Esophagus squamous epithelium (tissue), 4 donors: ENCODE results near the gene RSAD1.

Experiments used
- CTCF ChIP-seq, 6 experiments: fragments of 450-650 bp in 4 of 6; fragments of 200-600 bp in 2 of 6; sonication (generic) in 2 of 6; IDR thresholded peaks; one replicate each; pipeline ENCODE4 v1.5.1; 2016 to 2019; ENCODE audit warnings: antibody characterized with exemption in 6 of 6, mild to moderate bottlenecking in 4 of 6, moderate library complexity in 4 of 6
- POLR2A ChIP-seq, 4 donors: fragments of 450-650 bp; IDR thresholded peaks; one replicate each; pipeline ENCODE4 v1.6.1; 2017; ENCODE audit warnings: antibody characterized with exemption in 4 of 4, mild to moderate bottlenecking in 4 of 4, moderate library complexity in 3 of 4

GRCh38 chr17:50429793-50430192, 48.9 kb upstream of the RSAD1 start:
- TF ChIP-seq CTCF (IDR thresholded peaks at IDR 0.05) (no peak), POLR2A (IDR thresholded peaks at IDR 0.05) (no peak)
